HepG2 (cell line): Measurements from ENCODE around the gene P2RY2. TPM values are rescaled to one million over a fixed set of nuclear protein-coding genes. Genes with fewer than 3 reads are reported as not detected.

Experiments
- ELF3 ChIP-seq: IDR thresholded peaks from 2 replicates; pipeline ENCODE4 v1.6.1; 2016; ENCODE audit warnings: missing genetic modification reagents, missing compliant biosample characterization
- HDAC1 ChIP-seq: sonication (generic); formaldehyde crosslinking; IDR thresholded peaks from 2 replicates; pipeline ENCODE4 v1.5.1; 2020; ENCODE audit warnings: mild to moderate bottlenecking, missing genetic modification reagents
- IRX3 ChIP-seq: sonication (generic); formaldehyde crosslinking; IDR thresholded peaks from 2 replicates; pipeline ENCODE4 v1.8.1; 2023; ENCODE audit warnings: mild to moderate bottlenecking, low read depth, missing genetic modification reagents, borderline replicate concordance
- KDM3A ChIP-seq: IDR thresholded peaks from 2 replicates; pipeline ENCODE4 v1.6.1; 2018; ENCODE audit warnings: low read depth, missing compliant biosample characterization
- KDM5A ChIP-seq: fragments of 200-600 bp; sonication (generic); IDR thresholded peaks from 2 replicates; pipeline ENCODE4 v1.7.0; 2018; ENCODE audit warnings: antibody characterized with exemption, mild to moderate bottlenecking, low read length, borderline replicate concordance
- KDM5B ChIP-seq: sonication (generic); formaldehyde crosslinking; IDR thresholded peaks from 2 replicates; pipeline ENCODE4 v1.4.0; 2020; ENCODE audit warnings: missing genetic modification reagents, mild to moderate bottlenecking, borderline replicate concordance
- MEIS1 ChIP-seq: sonication (generic); formaldehyde crosslinking; IDR thresholded peaks from 2 replicates; pipeline ENCODE4 v1.9.0; 2021; ENCODE audit warnings: mild to moderate bottlenecking, missing genetic modification reagents, moderate library complexity, borderline replicate concordance
- MYC ChIP-seq: sonication (generic); formaldehyde crosslinking; IDR thresholded peaks from 2 replicates; pipeline ENCODE4 v1.9.0; 2021; ENCODE audit warnings: missing genetic modification reagents, borderline replicate concordance
- NFATC3 ChIP-seq: sonication (generic); formaldehyde crosslinking; IDR thresholded peaks from 2 replicates; pipeline ENCODE4 v1.5.1; 2020; ENCODE audit warnings: mild to moderate bottlenecking, missing genetic modification reagents
- POLR2G ChIP-seq: fragments of 200-400 bp; formaldehyde crosslinking; IDR thresholded peaks from 2 replicates; pipeline ENCODE4 v1.6.1; 2018; ENCODE audit warnings: mild to moderate bottlenecking, low read depth, low read length, moderate library complexity
- SIN3A ChIP-seq: IDR thresholded peaks from 2 replicates; pipeline ENCODE4 v1.6.1; 2011; ENCODE audit warnings: low read depth, mild to moderate bottlenecking, control low read depth, low read length, borderline replicate concordance
- SMAD9 ChIP-seq: sonication (generic); formaldehyde crosslinking; IDR thresholded peaks from 2 replicates; pipeline ENCODE4 v1.5.1; 2020; ENCODE audit warnings: mild to moderate bottlenecking, missing genetic modification reagents
- ZFP41 ChIP-seq: sonication (generic); formaldehyde crosslinking; IDR thresholded peaks from 2 replicates; pipeline ENCODE4 v1.4.0; 2020; ENCODE audit warnings: mild to moderate bottlenecking, missing genetic modification reagents, borderline replicate concordance
- ZNF556 ChIP-seq: sonication (generic); formaldehyde crosslinking; IDR thresholded peaks from 2 replicates; pipeline ENCODE4 v1.4.0; 2020; ENCODE audit warnings: mild to moderate bottlenecking, missing genetic modification reagents, borderline replicate concordance
- ZNF598 ChIP-seq: sonication (generic); formaldehyde crosslinking; IDR thresholded peaks from 2 replicates; pipeline ENCODE4 v1.5.1; 2020; ENCODE audit warnings: mild to moderate bottlenecking, missing genetic modification reagents, borderline replicate concordance
- polyA plus RNA-seq, 8 experiments: library from polyadenylated mRNA; depleted of rRNA in 3 of 8; stranded (reverse) in 7 of 8; unstranded in 1 of 8; fragments of >200 nt; fragmentation: Illumina TruSeq in 4 of 8; extraction: Trizol in 4 of 8; gene quantifications; 2 replicates each; pipeline versions ENCODE4 v1.2.1 to v1.2.3, GENCODE V29; 2011 to 2016; ENCODE audit warnings: low read depth in 4 of 8, missing spikeins in 1 of 8, mixed read lengths in 1 of 8; ENCODE audit not compliant: insufficient read depth in 1 of 8
- total RNA-seq, 5 experiments: library from RNA; depleted of rRNA; stranded (reverse); fragments of >200 nt; fragmentation: Illumina TruSeq; extraction: Trizol; gene quantifications; 2 replicates each; pipeline ENCODE4 v1.2.3, GENCODE V29; 2016; ENCODE audit warnings: low read depth in 1 of 5
- TF ChIP-seq, protein P1 (sequence below): IDR thresholded peaks from 2 replicates; pipeline ENCODE4 v1.6.1; 2018; ENCODE audit warnings: missing genetic modification reagents
- TF ChIP-seq, protein P2 (sequence below): sonication (generic); formaldehyde crosslinking; IDR thresholded peaks from 2 replicates; pipeline ENCODE4 v1.5.0; 2020; ENCODE audit warnings: mild to moderate bottlenecking, missing genetic modification reagents, borderline replicate concordance
- TF ChIP-seq, protein P3 (sequence below): sonication (generic); formaldehyde crosslinking; IDR thresholded peaks from 2 replicates; pipeline ENCODE4 v1.4.0; 2020; ENCODE audit warnings: low read depth, mild to moderate bottlenecking, missing genetic modification reagents
- TF ChIP-seq, protein P4 (sequence below): sonication (generic); formaldehyde crosslinking; IDR thresholded peaks from 2 replicates; pipeline ENCODE4 v1.4.0; 2020; ENCODE audit warnings: missing genetic modification reagents, low read depth, mild to moderate bottlenecking, borderline replicate concordance
- TF ChIP-seq, protein P5 (sequence below): sonication (generic); formaldehyde crosslinking; IDR thresholded peaks from 2 replicates; pipeline ENCODE4 v1.8.0; 2022; ENCODE audit warnings: mild to moderate bottlenecking, missing genetic modification reagents, moderate library complexity

The P2RY2 gene
- total and polyA plus RNA-seq, 2 of the 13 experiments (the other 11 are each of a cell fraction or from before 2014, with no cell fraction given): 0.95 to 3.1 TPM

DNA sequence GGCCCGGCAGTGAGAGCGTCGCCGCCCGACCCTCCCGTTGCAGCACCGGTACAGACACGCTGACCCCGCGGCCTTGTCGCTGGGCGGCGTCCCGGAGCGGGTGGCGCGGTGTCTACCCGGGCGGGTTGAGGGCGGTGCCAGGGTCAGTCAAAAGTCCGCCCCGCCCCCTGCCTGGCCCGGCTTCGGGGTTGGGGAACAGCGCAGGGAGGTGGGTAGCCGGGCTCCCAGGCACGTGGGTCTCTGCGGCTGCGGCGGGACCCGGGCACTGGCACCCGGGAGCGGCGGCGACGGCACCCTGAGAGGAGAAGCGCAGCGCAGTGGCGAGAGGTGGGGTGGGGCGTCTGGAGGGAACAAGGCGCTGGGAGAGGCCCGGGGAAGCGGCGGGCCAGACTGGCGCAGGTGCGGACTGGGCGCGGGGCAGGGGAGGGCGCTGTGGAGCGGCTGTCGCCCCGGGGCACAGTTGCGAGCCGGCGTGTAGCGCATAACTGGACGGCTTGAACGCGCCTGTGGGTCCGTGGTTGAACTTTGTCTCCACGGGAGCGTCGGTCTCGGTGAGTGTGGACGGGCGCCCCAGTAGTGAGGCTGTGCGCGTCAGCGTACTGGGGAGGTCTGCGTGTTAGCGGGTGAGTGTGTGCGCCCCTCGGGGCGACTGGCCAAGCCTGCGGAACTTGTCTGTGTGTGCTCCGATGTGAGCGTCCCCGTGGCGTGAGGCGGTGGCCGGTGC is at the start of gene P2RY2 (continued):
- TF ChIP-seq, protein P1, sequence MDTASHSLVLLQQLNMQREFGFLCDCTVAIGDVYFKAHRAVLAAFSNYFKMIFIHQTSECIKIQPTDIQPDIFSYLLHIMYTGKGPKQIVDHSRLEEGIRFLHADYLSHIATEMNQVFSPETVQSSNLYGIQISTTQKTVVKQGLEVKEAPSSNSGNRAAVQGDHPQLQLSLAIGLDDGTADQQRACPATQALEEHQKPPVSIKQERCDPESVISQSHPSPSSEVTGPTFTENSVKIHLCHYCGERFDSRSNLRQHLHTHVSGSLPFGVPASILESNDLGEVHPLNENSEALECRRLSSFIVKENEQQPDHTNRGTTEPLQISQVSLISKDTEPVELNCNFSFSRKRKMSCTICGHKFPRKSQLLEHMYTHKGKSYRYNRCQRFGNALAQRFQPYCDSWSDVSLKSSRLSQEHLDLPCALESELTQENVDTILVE (CRISPR knock-in tag): 0 out of 2 replicates have a peak, but pooled peaks have one; percentile 19
- TF ChIP-seq ZNF556: peak; percentile 74; the same call in 1 of the 2 replicates
- TF ChIP-seq, protein P2, sequence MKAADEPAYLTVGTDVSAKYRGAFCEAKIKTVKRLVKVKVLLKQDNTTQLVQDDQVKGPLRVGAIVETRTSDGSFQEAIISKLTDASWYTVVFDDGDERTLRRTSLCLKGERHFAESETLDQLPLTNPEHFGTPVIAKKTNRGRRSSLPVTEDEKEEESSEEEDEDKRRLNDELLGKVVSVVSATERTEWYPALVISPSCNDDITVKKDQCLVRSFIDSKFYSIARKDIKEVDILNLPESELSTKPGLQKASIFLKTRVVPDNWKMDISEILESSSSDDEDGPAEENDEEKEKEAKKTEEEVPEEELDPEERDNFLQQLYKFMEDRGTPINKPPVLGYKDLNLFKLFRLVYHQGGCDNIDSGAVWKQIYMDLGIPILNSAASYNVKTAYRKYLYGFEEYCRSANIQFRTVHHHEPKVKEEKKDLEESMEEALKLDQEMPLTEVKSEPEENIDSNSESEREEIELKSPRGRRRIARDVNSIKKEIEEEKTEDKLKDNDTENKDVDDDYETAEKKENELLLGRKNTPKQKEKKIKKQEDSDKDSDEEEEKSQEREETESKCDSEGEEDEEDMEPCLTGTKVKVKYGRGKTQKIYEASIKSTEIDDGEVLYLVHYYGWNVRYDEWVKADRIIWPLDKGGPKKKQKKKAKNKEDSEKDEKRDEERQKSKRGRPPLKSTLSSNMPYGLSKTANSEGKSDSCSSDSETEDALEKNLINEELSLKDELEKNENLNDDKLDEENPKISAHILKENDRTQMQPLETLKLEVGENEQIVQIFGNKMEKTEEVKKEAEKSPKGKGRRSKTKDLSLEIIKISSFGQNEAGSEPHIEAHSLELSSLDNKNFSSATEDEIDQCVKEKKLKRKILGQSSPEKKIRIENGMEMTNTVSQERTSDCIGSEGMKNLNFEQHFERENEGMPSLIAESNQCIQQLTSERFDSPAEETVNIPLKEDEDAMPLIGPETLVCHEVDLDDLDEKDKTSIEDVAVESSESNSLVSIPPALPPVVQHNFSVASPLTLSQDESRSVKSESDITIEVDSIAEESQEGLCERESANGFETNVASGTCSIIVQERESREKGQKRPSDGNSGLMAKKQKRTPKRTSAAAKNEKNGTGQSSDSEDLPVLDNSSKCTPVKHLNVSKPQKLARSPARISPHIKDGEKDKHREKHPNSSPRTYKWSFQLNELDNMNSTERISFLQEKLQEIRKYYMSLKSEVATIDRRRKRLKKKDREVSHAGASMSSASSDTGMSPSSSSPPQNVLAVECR (CRISPR knock-in tag): peak; percentile 68; the same call in 1 of the 2 replicates
- TF ChIP-seq KDM3A: 0 out of 2 replicates have a peak, but pooled peaks have one; percentile 51
- peak; percentile 62 for TF ChIP-seq POLR2G
- no peak for TF ChIP-seq IRX3 (CRISPR knock-in tag)
- TF ChIP-seq ZNF598 (CRISPR knock-in tag): 0 out of 2 replicates have a peak, but pooled peaks have one; percentile 33
- TF ChIP-seq ELF3: peak; percentile 56
- TF ChIP-seq, protein P3, sequence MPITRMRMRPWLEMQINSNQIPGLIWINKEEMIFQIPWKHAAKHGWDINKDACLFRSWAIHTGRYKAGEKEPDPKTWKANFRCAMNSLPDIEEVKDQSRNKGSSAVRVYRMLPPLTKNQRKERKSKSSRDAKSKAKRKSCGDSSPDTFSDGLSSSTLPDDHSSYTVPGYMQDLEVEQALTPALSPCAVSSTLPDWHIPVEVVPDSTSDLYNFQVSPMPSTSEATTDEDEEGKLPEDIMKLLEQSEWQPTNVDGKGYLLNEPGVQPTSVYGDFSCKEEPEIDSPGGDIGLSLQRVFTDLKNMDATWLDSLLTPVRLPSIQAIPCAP (CRISPR knock-in tag): no peak
- no peak for TF ChIP-seq SIN3A
- TF ChIP-seq MYC: peak; percentile 61; the same call in 1 of the 2 replicates
- TF ChIP-seq ZFP41 (CRISPR knock-in tag): peak; percentile 44; the same call in 1 of the 2 replicates
- no peak for TF ChIP-seq KDM5A
- TF ChIP-seq, protein P4, sequence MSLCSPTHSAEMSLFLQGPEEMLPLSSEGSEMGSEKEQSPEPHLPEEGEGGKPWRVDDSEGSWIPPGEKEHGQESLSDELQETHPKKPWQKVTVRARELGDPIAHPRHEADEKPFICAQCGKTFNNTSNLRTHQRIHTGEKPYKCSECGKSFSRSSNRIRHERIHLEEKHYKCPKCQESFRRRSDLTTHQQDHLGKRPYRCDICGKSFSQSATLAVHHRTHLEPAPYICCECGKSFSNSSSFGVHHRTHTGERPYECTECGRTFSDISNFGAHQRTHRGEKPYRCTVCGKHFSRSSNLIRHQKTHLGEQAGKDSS (CRISPR knock-in tag): no peak; the same call in 1 of the 2 replicates
- TF ChIP-seq MEIS1 (CRISPR knock-in tag): peak; percentile 54; the same call in 1 of the 2 replicates
- peak; percentile 67; the same call in 1 of the 2 replicates for TF ChIP-seq KDM5B (CRISPR knock-in tag)
- TF ChIP-seq SMAD9 (CRISPR knock-in tag): peak; percentile 62; the same call in 1 of the 2 replicates
- peak; percentile 16; the same call in 1 of the 2 replicates for TF ChIP-seq NFATC3
- TF ChIP-seq, protein P5, sequence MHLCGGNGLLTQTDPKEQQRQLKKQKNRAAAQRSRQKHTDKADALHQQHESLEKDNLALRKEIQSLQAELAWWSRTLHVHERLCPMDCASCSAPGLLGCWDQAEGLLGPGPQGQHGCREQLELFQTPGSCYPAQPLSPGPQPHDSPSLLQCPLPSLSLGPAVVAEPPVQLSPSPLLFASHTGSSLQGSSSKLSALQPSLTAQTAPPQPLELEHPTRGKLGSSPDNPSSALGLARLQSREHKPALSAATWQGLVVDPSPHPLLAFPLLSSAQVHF: no peak
- peak; percentile 85 for TF ChIP-seq HDAC1
